HepG2 (cell line): ENCODE results near the gene AFTPH. TPM values are rescaled to one million over a fixed set of nuclear protein-coding genes. Genes with fewer than 3 reads are reported as not detected.
A peak's percentile ranks its signal among the peaks of the same experiment; 100 is the strongest.

ENCODE experiments used
- ATAC-seq: fragments of 200-7000 bp; cut with Tn5 transposase; 3 replicates; pipeline ENCODE4 v1.9.1; 2020; ENCODE audit warnings: mild to moderate bottlenecking, moderate library complexity
- BruUV-seq: library from RNA; stranded (reverse); fragments of 400-500 nt; replicated peaks from 2 replicates; lab custom pipeline; 2021; lab: Mats Ljungman, UMichigan
- CTCF ChIA-PET: fragments of 300-600 bp; formaldehyde crosslinking; extraction: SDS; loops from one replicate; lab custom pipeline; 2021; ENCODE audit warnings: low total read pairs, inconsistent platforms, low intra/inter-chr PET ratio; lab: Yijun Ruan, JAX
- POLR2A ChIA-PET: fragments of 350-600 bp; sonication (Branson Sonifier 250); formaldehyde crosslinking; loops from one replicate; lab custom pipeline; 2020; ENCODE audit warnings: antibody characterized with exemption, inconsistent platforms; lab: Yijun Ruan, JAX
- DNase-seq: peaks from one replicate; pipeline ENCODE4 v3.0.0-alpha.2; 2015; ENCODE audit warnings: low spot score
- FAIRE-seq: peaks from 3 replicates; lab custom pipeline; 2011; peaks lifted over from hg19 to GRCh38; lab: Jason Lieb, UNC
- H2AFZ ChIP-seq: one replicate; pipeline ENCODE4 v1.6.1; 2011; ENCODE audit warnings: low read length, inconsistent platforms
- H3K27ac ChIP-seq: fragments of 300-600 bp; 3 replicates; pipeline ENCODE4 v1.8.0; 2011; ENCODE audit warnings: mixed run types, mild to moderate bottlenecking, mixed read lengths, low read length, inconsistent platforms; ENCODE audit not compliant: insufficient read depth; ENCODE audit errors: extremely low read length
- H3K27me3 ChIP-seq, 2 experiments: fragments of 200-600 bp in 1 of 2; 2 replicates in 1 of 2; 3 replicates in 1 of 2; pipeline versions ENCODE4 v1.6.0 to v1.8.0; 2011; ENCODE audit warnings: low read length in 2 of 2, mild to moderate bottlenecking in 2 of 2, moderate library complexity in 2 of 2, inconsistent platforms in 1 of 2; ENCODE audit not compliant: insufficient read depth in 2 of 2, control insufficient read depth in 1 of 2
- H3K36me3 ChIP-seq, 2 experiments: fragments of 200-600 bp in 1 of 2; replicated peaks in 1 of 2; 2 replicates in 1 of 2; 3 replicates in 1 of 2; pipeline versions ENCODE4 v1.5.1 to v1.8.0; 2011; ENCODE audit warnings: low read length in 2 of 2, inconsistent platforms in 1 of 2; ENCODE audit not compliant: insufficient read depth in 2 of 2, control insufficient read depth in 1 of 2
- H3K4me1 ChIP-seq: 2 replicates; pipeline ENCODE4 v1.5.1; 2012; ENCODE audit warnings: low read length, inconsistent platforms; ENCODE audit not compliant: insufficient read depth
- H3K4me2 ChIP-seq: 2 replicates; pipeline ENCODE4 v1.6.0; 2011; ENCODE audit warnings: low read depth, low read length, inconsistent platforms
- H3K4me3 ChIP-seq, 3 experiments: fragments of 200-600 bp in 1 of 3; sonication (generic), shearing (Covaris generic) in 1 of 3; replicated peaks in 1 of 3; 2 replicates each; pipeline ENCODE4 v1.5.1; 2011 to 2016; ENCODE audit warnings: low read length in 3 of 3, inconsistent platforms in 2 of 3, low read depth in 2 of 3, mild to moderate bottlenecking in 2 of 3, control low read depth in 1 of 3, mixed read lengths in 1 of 3; ENCODE audit not compliant: insufficient read depth in 1 of 3
- H3K79me2 ChIP-seq: one replicate; pipeline ENCODE4 v1.6.1; 2011; ENCODE audit warnings: low read length, inconsistent platforms; ENCODE audit not compliant: insufficient read depth
- H3K9ac ChIP-seq: 2 replicates; pipeline ENCODE4 v1.6.0; 2011; ENCODE audit warnings: mild to moderate bottlenecking, low read depth, low read length, inconsistent platforms; ENCODE audit not compliant: insufficient read depth
- H3K9me3 ChIP-seq: 2 replicates; pipeline ENCODE4 v1.5.1; 2012; ENCODE audit warnings: mild to moderate bottlenecking, low read length
- H4K20me1 ChIP-seq: 2 replicates; pipeline ENCODE4 v1.6.0; 2011; ENCODE audit warnings: inconsistent platforms, mild to moderate bottlenecking, low read length, moderate library complexity; ENCODE audit not compliant: insufficient read depth
- CHD2 ChIP-seq: IDR thresholded peaks from 2 replicates; pipeline ENCODE4 v1.6.1; 2011; ENCODE audit warnings: low read depth, low read length, improper control_type of control experiment
- SOX13 ChIP-seq, 3 experiments: fragments of 450-650 bp in 1 of 3; sonication (generic) in 1 of 3; formaldehyde crosslinking in 1 of 3; IDR thresholded peaks in 2 of 3; conservative IDR thresholded peaks in 1 of 3; 2 replicates each; pipeline versions ENCODE4 v1.5.0 to v1.6.1; 2016 to 2020; ENCODE audit warnings: antibody characterized with exemption in 1 of 3, mild to moderate bottlenecking in 1 of 3, missing compliant biosample characterization in 1 of 3, missing genetic modification reagents in 1 of 3, moderate library complexity in 1 of 3
- TEAD2 ChIP-seq: sonication (generic); formaldehyde crosslinking; IDR thresholded peaks from 2 replicates; pipeline ENCODE4 v1.9.0; 2021; ENCODE audit warnings: missing genetic modification reagents
- ZBTB33 ChIP-seq: sonication (generic); formaldehyde crosslinking; IDR thresholded peaks from 2 replicates; pipeline ENCODE4 v1.4.0; 2020; ENCODE audit warnings: missing genetic modification reagents
- ZNF12 ChIP-seq: sonication (generic); formaldehyde crosslinking; IDR thresholded peaks from 2 replicates; pipeline ENCODE4 v1.5.0; 2020; ENCODE audit warnings: missing genetic modification reagents
- ZNF484 ChIP-seq: sonication (generic); formaldehyde crosslinking; IDR thresholded peaks from 2 replicates; pipeline ENCODE4 v1.5.1; 2020; ENCODE audit warnings: mild to moderate bottlenecking, low read depth, missing genetic modification reagents, borderline replicate concordance
- WGBS: methylation state at CpG from one replicate; pipeline ENCODE4 v1.1.6; 2017; ENCODE audit warnings: low lambda C conversion rate; 5-methylcytosine and 5-hydroxymethylcytosine counted together
- in situ Hi-C: cut with HindIII; loops from 2 replicates; pipeline ENCODE4 v1.10.0; 2017; ENCODE audit warnings: low pct_unique_long_range_greater_than_20kb; ENCODE audit not compliant: extremely low pct_ligation_motif_present
- intact Hi-C: fragments of 100-400 bp; cut with micrococcal nuclease; formaldehyde crosslinking; loops from one replicate; pipeline ENCODE4 v1.10.0; 2022; ENCODE audit not compliant: unreplicated experiment
- polyA plus RNA-seq, 8 experiments: library from polyadenylated mRNA; depleted of rRNA in 3 of 8; stranded (reverse) in 7 of 8; unstranded in 1 of 8; fragments of >200 nt; fragmentation: Illumina TruSeq in 4 of 8; extraction: Trizol in 4 of 8; gene quantifications; 2 replicates each; pipeline versions ENCODE4 v1.2.1 to v1.2.3, GENCODE V29; 2011 to 2016; ENCODE audit warnings: low read depth in 4 of 8, missing spikeins in 1 of 8, mixed read lengths in 1 of 8; ENCODE audit not compliant: insufficient read depth in 1 of 8
- total RNA-seq, 5 experiments: library from RNA; depleted of rRNA; stranded (reverse); fragments of >200 nt; fragmentation: Illumina TruSeq; extraction: Trizol; gene quantifications; 2 replicates each; pipeline ENCODE4 v1.2.3, GENCODE V29; 2016; ENCODE audit warnings: low read depth in 1 of 5

AFTPH gene
- total and polyA plus RNA-seq, 2 of the 13 experiments (the other 11 are each of a cell fraction or from before 2014, with no cell fraction given) = 27.5 to 36.8 TPM

GRCh38 chr2:64602436-64602835, 78.3 kb downstream of the AFTPH start:
- Histone ChIP-seq H3K9me3 (peaks cover 5% of the 10 kb centered on the region; the same call in 1 of the 2 replicates), H4K20me1 (no peaks in the 10 kb centered on the region), H3K36me3 (no peaks in the 10 kb centered on the region), H3K4me2 (no peak overlapping the region), H3K79me2 (no peaks in the 10 kb centered on the region), H3K27ac (no peak overlapping the region), H2AFZ (no peak overlapping the region), H3K9ac (no peak overlapping the region), H3K4me1 (peaks cover 44% of the 10 kb centered on the region), H3K4me3 (no peak overlapping the region), H3K27me3 (peaks cover 0 to 2% of the 10 kb centered on the region in 2 experiments; a peak in 1 of 5 replicates)
- ATAC-seq (no peak), FAIRE-seq (no peak), DNase-seq (no peak)
- intact Hi-C loops = no loop called here
- in situ Hi-C loops = loop anchor here (5.0 to 25.0 kb wide), 2 partner anchors 260 to 960 kb away; no protein-coding TSS in a partner anchor
- no peak for TF ChIP-seq ZNF12 (CRISPR knock-in tag)
- 0 out of 2 replicates have a peak, but pooled peaks have one; percentile 19 for TF ChIP-seq ZBTB33 (CRISPR knock-in tag)
- TF ChIP-seq CHD2 = no peak
- TF ChIP-seq TEAD2 = no peak
- WGBS = 49% methylated on average over 7 of the region's 11 CpGs
- BruUV-seq = no TSS peak
- CTCF ChIA-PET = no interaction called here
- POLR2A ChIA-PET = no interaction called here

GRCh38 chr2:64604155-64604554, 80.0 kb downstream of the AFTPH start:
- no peaks in the 10 kb centered on the region for H3K27me3 ChIP-seq
- H3K9me3 ChIP-seq = peaks cover 5% of the 10 kb centered on the region; the same call in 1 of the 2 replicates
- H3K36me3 ChIP-seq = no peaks in the 10 kb centered on the region
- no peak for TF ChIP-seq SOX13 (IDR thresholded peaks at IDR 0.05)
- no peak for TF ChIP-seq SOX13 (CRISPR knock-in tag; conservative IDR thresholded peaks at IDR 0.05 in 1 of 2, IDR thresholded peaks at IDR 0.05 in 1 of 2)
- TF ChIP-seq ZNF484 (CRISPR knock-in tag) = peak; percentile 97; the same call in 1 of the 2 replicates
- no peak overlapping the region for H3K4me2 ChIP-seq
- 13% methylated on average over 2 of the region's 2 CpGs for WGBS
- peaks cover 53% of the 10 kb centered on the region for H3K4me1 ChIP-seq
- no peaks in the 10 kb centered on the region for H3K79me2 ChIP-seq
- H3K4me3 ChIP-seq = no peak overlapping the region
- intact Hi-C loops (no loop called here), in situ Hi-C loops (loop anchor here (5.0 to 25.0 kb wide), 2 partner anchors 258 to 958 kb away; no protein-coding TSS in a partner anchor)
- BruUV-seq = no TSS peak
- FAIRE-seq (no peak), ATAC-seq (no peak), DNase-seq (no peak)
- H2AFZ ChIP-seq = no peak overlapping the region
- no peak overlapping the region for H3K9ac ChIP-seq
- ChIA-PET POLR2A (no interaction called here), CTCF (no interaction called here)
- no peaks in the 10 kb centered on the region for H4K20me1 ChIP-seq
- H3K27ac ChIP-seq = no peak overlapping the region
